BJ (cell line): ENCODE results near the gene CCDC18. TPM values are rescaled to one million over a fixed set of nuclear protein-coding genes. Genes with fewer than 3 reads are reported as not detected.
"Not testable (repeated sequence)": the region's sequence is repeated elsewhere in the genome, so short reads cannot be mapped to it uniquely, and the experiment has no call there.

Source experiments
- CTCF ChIA-PET: fragments of 350-600 bp; formaldehyde crosslinking; extraction: SDS; loops from one replicate; lab custom pipeline; 2021; ENCODE audit warnings: antibody characterized with exemption, inconsistent platforms; lab: Yijun Ruan, JAX
- POLR2A ChIA-PET: fragments of 300-600 bp; sonication (Branson Sonifier 250); formaldehyde crosslinking; extraction: SDS; loops from one replicate; lab custom pipeline; 2021; ENCODE audit warnings: antibody characterized with exemption; lab: Charles Lee
- DNase-seq: peaks from one replicate; pipeline ENCODE4 v3.0.0-alpha.2; 2011; ENCODE audit warnings: low read depth
- H3K27me3 ChIP-seq: 2 replicates; pipeline ENCODE4 v1.6.0; 2011; ENCODE audit warnings: low read length; ENCODE audit not compliant: control insufficient read depth, insufficient read depth
- H3K36me3 ChIP-seq: 2 replicates; pipeline ENCODE4 v1.5.1; 2011; ENCODE audit warnings: low read length; ENCODE audit not compliant: control insufficient read depth, insufficient read depth
- H3K4me3 ChIP-seq: 2 replicates; pipeline ENCODE4 v1.5.1; 2011; ENCODE audit warnings: low read depth, mild to moderate bottlenecking, control low read depth, low read length
- CTCF ChIP-seq: IDR thresholded peaks from 2 replicates; pipeline ENCODE4 v1.5.1; 2011; ENCODE audit warnings: low read depth, mild to moderate bottlenecking, control low read depth, inconsistent platforms, low read length, moderate library complexity; ENCODE audit not compliant: insufficient read depth
- polyA plus RNA-seq: library from polyadenylated mRNA; depleted of rRNA; stranded (reverse); fragments of >200 nt; gene quantifications from 2 replicates; pipeline ENCODE4 v1.2.3, GENCODE V29; 2011

CCDC18 gene
- polyA plus RNA-seq, 1 experiment, result 2.6 TPM

GRCh38 chr1:93253516-93253915 is 73.0 kb downstream of the CCDC18 start:
- POLR2A ChIA-PET, result no interaction called here
- no peak for TF ChIP-seq CTCF

GRCh38 chr1:93255222-93256079 is 74.9 kb downstream of the CCDC18 start:
- CTCF ChIA-PET, result no interaction called here
- Histone ChIP-seq H3K36me3 (no peaks in the 10 kb centered on the region), H3K27me3 (no peaks in the 10 kb centered on the region), H3K4me3 (no peak overlapping the region)
- DNase-seq, result peak; percentile 39
- POLR2A ChIA-PET, result no interaction called here
- TF ChIP-seq CTCF, result no peak

More at GRCh38 chr1:93253516-93253915, 73.0 kb downstream of the CCDC18 start:
- CTCF ChIA-PET, result interaction anchor here (0.6 to 0.7 kb wide), 2 partner anchors 33 to 118 kb away, joined by 3 read pairs; no protein-coding TSS in a partner anchor
- no peaks in the 10 kb centered on the region for H3K36me3 ChIP-seq
- no peak overlapping the region for H3K4me3 ChIP-seq
- no peak for DNase-seq
- no peaks in the 10 kb centered on the region for H3K27me3 ChIP-seq

- no peak for DNase-seq
- Histone ChIP-seq H3K4me3 (no peak overlapping the region), H3K36me3 (no peaks in the 10 kb centered on the region), H3K27me3 (no peaks in the 10 kb centered on the region)
- CTCF ChIA-PET, result no interaction called here
- POLR2A ChIA-PET, result no interaction called here
- TF ChIP-seq CTCF, result no peak
Observed at GRCh38 chr1:93256433-93256832, 75.9 kb downstream of the CCDC18 start.

- CTCF ChIA-PET, result interaction anchor here (0.6 kb wide), 1 partner anchor 76 kb away, joined by 3 read pairs; no protein-coding TSS in a partner anchor
- TF ChIP-seq CTCF, result no peak
- Histone ChIP-seq H3K36me3 (peaks cover 1% of the 10 kb centered on the region; the same call in 1 of the 2 replicates), H3K4me3 (no peak overlapping the region), H3K27me3 (no peaks in the 10 kb centered on the region)
- POLR2A ChIA-PET, result no interaction called here
- no peak for DNase-seq
Observed at GRCh38 chr1:93257889-93258288, 77.4 kb downstream of the CCDC18 start.

GRCh38 chr1:93260726-93261125 is 80.2 kb downstream of the CCDC18 start:
- CTCF ChIA-PET, H3K4me3 ChIP-seq, H3K36me3 ChIP-seq, DNase-seq, POLR2A ChIA-PET, H3K27me3 ChIP-seq: not testable (repeated sequence)
